SK-N-SH treated with all-trans-retinoic acid at 6 μM for 48 hours (cell line): ENCODE measurements around the gene USP30.

Experiments used
- ATAC-seq: fragments of 200-7000 bp; cut with Tn5 transposase; 3 replicates; pipeline ENCODE4 v1.9.1; 2020; ENCODE audit warnings: mild to moderate bottlenecking, moderate library complexity
- BACH2 ChIP-seq: fragments of 250-450 bp; sonication (Bioruptor Pico); IDR thresholded peaks from 2 replicates; pipeline ENCODE4 v1.9.0; 2021; ENCODE audit warnings: mild to moderate bottlenecking, borderline replicate concordance
- ESRRG ChIP-seq: fragments of 250-450 bp; sonication (Bioruptor Pico); IDR thresholded peaks from 2 replicates; pipeline ENCODE4 v1.6.1; 2021; ENCODE audit warnings: mild to moderate bottlenecking
- GLIS3 ChIP-seq: fragments of 250-450 bp; sonication (Bioruptor Pico); IDR thresholded peaks from 2 replicates; pipeline ENCODE4 v1.5.0; 2020; ENCODE audit warnings: mild to moderate bottlenecking, moderate library complexity
- OSR1 ChIP-seq: fragments of 250-450 bp; sonication (Bioruptor Pico); IDR thresholded peaks from 2 replicates; pipeline ENCODE4 v1.8.0; 2022; ENCODE audit warnings: moderate library complexity, mild to moderate bottlenecking, inconsistent platforms
- PATZ1 ChIP-seq: fragments of 250-450 bp; sonication (Bioruptor Pico); IDR thresholded peaks from 2 replicates; pipeline ENCODE4 v1.8.0; 2020; ENCODE audit warnings: mild to moderate bottlenecking, moderate library complexity, borderline replicate concordance
- PPARA ChIP-seq: fragments of 250-450 bp; sonication (Bioruptor Pico); IDR thresholded peaks from 2 replicates; pipeline ENCODE4 v1.5.0; 2020; ENCODE audit warnings: mild to moderate bottlenecking, borderline replicate concordance
- SNAI2 ChIP-seq: fragments of 250-450 bp; sonication (Bioruptor Pico); IDR thresholded peaks from 2 replicates; pipeline ENCODE4 v1.5.0; 2020; ENCODE audit warnings: mild to moderate bottlenecking, moderate library complexity
- TCF4 ChIP-seq: fragments of 250-450 bp; sonication (Bioruptor Pico); IDR thresholded peaks from 2 replicates; pipeline ENCODE4 v1.8.0; 2021; ENCODE audit warnings: mild to moderate bottlenecking, moderate library complexity, borderline replicate concordance
- TOX ChIP-seq: fragments of 250-450 bp; sonication (Bioruptor Pico); IDR thresholded peaks from 2 replicates; pipeline ENCODE4 v1.8.0; 2021; ENCODE audit warnings: mild to moderate bottlenecking, moderate library complexity, borderline replicate concordance
- TSHZ2 ChIP-seq: fragments of 250-450 bp; sonication (Bioruptor Pico); IDR thresholded peaks from 2 replicates; pipeline ENCODE4 v1.5.0; 2020; ENCODE audit warnings: mild to moderate bottlenecking, moderate library complexity
- ZC3H10 ChIP-seq: fragments of 250-450 bp; sonication (Bioruptor Pico); IDR thresholded peaks from 2 replicates; pipeline ENCODE4 v1.5.1; 2021; ENCODE audit warnings: mild to moderate bottlenecking, moderate library complexity
- ZFP30 ChIP-seq: fragments of 450-650 bp; formaldehyde crosslinking; IDR thresholded peaks from 2 replicates; pipeline ENCODE4 v1.5.0; 2022; ENCODE audit warnings: mild to moderate bottlenecking, moderate library complexity
- ZNF565 ChIP-seq: fragments of 450-650 bp; formaldehyde crosslinking; conservative IDR thresholded peaks from 2 replicates; pipeline ENCODE4 v1.5.0; 2020; ENCODE audit warnings: low read depth, mild to moderate bottlenecking, moderate library complexity
- ZNF70 ChIP-seq: fragments of 450-650 bp; formaldehyde crosslinking; IDR thresholded peaks from 2 replicates; pipeline ENCODE4 v1.5.0; 2020; ENCODE audit warnings: mild to moderate bottlenecking, moderate library complexity
- TF ChIP-seq, protein P1 (sequence below): fragments of 250-450 bp; sonication (Bioruptor Pico); IDR thresholded peaks from 2 replicates; pipeline ENCODE4 v1.8.0; 2021; ENCODE audit warnings: low read depth, mild to moderate bottlenecking, moderate library complexity, borderline replicate concordance
- TF ChIP-seq, protein P2 (sequence below): fragments of 250-450 bp; sonication (Bioruptor Pico); IDR thresholded peaks from 2 replicates; pipeline ENCODE4 v1.5.1; 2021; ENCODE audit warnings: mild to moderate bottlenecking, moderate library complexity

The USP30 gene

DNA sequence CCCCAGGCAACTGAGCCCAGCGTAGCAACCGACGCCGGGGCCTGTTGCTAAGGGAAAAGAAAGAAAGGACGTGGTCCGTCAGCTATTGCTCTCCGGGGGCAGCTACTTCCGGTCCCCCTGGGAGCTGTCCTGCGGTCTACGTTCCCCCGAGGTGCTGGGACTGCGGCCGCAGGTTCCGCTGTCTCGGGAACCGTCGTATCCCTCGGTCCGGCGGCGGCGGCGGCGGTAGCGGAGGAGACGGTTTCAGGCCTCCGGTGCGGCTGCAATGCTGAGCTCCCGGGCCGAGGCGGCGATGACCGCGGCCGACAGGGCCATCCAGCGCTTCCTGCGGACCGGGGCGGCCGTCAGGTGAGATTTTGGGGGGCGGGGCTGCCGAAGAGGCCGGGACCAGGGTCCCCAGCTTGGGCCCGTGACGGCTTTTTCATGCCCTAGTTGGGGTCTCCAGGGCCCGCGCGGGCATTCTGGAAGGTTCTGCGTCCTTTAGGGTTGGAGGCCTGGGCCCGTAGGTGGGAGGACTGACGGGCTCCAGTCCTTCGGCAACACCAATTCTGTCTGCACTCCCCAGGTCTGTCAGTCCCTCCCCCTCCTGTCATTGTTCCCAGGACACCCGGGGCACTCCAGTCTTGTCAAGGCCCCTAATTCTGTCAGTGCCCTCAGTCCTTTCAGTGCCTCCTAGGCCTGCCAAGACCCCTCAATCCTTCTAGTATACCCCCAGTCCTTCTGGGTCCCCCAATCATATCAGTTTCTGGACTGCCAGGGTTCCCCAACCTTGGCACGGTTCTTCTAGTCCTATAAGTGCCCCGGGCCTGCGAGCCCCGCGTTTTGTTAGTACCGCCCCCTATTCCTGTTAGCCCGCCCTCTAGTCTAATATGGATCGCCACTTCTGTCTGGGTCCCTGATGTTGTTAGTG, at the start of gene USP30:
Gene USP30 (plus strand): TSS at position 163 of the 910 bp plus-strand sequence. CDS start 103 bp downstream, at position 266.
- no peak for TF ChIP-seq PATZ1 (CRISPR knock-in tag)
- TF ChIP-seq TSHZ2 = 0 out of 2 replicates have a peak, but pooled peaks have one; percentile 39
- ATAC-seq = peak; percentile 97

DNA sequence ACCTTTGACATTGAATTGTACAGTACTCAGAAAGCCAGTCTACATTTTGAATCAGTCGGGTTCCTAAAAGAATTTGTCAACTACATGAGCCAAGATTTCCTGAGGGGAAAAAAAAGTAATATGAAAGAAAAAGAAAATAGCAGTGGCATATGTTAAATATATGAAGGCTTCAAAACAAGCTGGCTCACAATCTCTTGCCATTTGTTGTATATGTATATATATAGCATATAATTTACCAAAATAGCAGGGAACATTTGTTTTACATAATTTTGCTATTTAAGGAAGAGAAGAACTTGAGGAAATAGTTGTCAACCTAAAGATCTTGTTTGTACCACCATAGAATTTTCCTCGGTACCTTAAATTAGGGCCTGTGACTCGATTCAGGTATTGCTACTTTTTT, 48.4 kb upstream of the USP30 start:
- TF ChIP-seq TCF4 (CRISPR knock-in tag) = no peak
- no peak for TF ChIP-seq ZC3H10 (CRISPR knock-in tag)
- TF ChIP-seq TSHZ2 = no peak
- TF ChIP-seq GLIS3 = no peak
- TF ChIP-seq ZNF565 = no peak
- no peak for TF ChIP-seq ZNF70
- TF ChIP-seq, all 23 proteins: peak for 0
- ATAC-seq = no peak

- TF ChIP-seq TOX (CRISPR knock-in tag) = no peak
- TF ChIP-seq, protein P1, sequence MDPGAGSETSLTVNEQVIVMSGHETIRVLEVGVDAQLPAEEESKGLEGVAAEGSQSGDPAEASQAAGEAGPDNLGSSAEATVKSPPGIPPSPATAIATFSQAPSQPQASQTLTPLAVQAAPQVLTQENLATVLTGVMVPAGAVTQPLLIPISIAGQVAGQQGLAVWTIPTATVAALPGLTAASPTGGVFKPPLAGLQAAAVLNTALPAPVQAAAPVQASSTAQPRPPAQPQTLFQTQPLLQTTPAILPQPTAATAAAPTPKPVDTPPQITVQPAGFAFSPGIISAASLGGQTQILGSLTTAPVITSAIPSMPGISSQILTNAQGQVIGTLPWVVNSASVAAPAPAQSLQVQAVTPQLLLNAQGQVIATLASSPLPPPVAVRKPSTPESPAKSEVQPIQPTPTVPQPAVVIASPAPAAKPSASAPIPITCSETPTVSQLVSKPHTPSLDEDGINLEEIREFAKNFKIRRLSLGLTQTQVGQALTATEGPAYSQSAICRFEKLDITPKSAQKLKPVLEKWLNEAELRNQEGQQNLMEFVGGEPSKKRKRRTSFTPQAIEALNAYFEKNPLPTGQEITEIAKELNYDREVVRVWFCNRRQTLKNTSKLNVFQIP (CRISPR knock-in tag) = no peak
- no peak for TF ChIP-seq ZNF70
- TF ChIP-seq ZFP30 (CRISPR knock-in tag) = no peak
- TF ChIP-seq, protein P2, sequence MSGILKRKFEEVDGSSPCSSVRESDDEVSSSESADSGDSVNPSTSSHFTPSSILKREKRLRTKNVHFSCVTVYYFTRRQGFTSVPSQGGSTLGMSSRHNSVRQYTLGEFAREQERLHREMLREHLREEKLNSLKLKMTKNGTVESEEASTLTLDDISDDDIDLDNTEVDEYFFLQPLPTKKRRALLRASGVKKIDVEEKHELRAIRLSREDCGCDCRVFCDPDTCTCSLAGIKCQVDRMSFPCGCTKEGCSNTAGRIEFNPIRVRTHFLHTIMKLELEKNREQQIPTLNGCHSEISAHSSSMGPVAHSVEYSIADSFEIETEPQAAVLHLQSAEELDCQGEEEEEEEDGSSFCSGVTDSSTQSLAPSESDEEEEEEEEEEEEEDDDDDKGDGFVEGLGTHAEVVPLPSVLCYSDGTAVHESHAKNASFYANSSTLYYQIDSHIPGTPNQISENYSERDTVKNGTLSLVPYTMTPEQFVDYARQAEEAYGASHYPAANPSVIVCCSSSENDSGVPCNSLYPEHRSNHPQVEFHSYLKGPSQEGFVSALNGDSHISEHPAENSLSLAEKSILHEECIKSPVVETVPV = no peak
- no peak for TF ChIP-seq TCF4 (CRISPR knock-in tag)
- no peak for TF ChIP-seq OSR1
- no peak for TF ChIP-seq BACH2 (CRISPR knock-in tag)
- no peak for TF ChIP-seq SNAI2 (CRISPR knock-in tag)
- TF ChIP-seq PATZ1 (CRISPR knock-in tag) = no peak
- TF ChIP-seq TSHZ2 = no peak
- no peak for TF ChIP-seq ZC3H10 (CRISPR knock-in tag)
- no peak for TF ChIP-seq GLIS3
- TF ChIP-seq ZNF565 = no peak
- no peak for TF ChIP-seq ESRRG (CRISPR knock-in tag)
- TF ChIP-seq PPARA (CRISPR knock-in tag) = no peak
- ATAC-seq = no peak
Observed at GRCh38 chr12:109009766-109010165, 42.6 kb upstream of the USP30 start.
